ENCODE data around the gene WSCD2.

- TF ChIP-seq EP300 (IDR thresholded peaks at IDR 0.05): no peak
- TF ChIP-seq CTCF (IDR thresholded peaks at IDR 0.05): no peak
- TF ChIP-seq POLR2A (IDR thresholded peaks at IDR 0.05): no peak
Measured at GRCh38 chr12:108116699-108117098, 12.4 kb upstream of the WSCD2 start.

All from ovary (tissue), 3 donors.